Naive B cell (primary cell): Measurements from ENCODE around the gene DBNDD1. TPM values are rescaled to one million over a fixed set of nuclear protein-coding genes. Genes with fewer than 3 reads are reported as not detected.
A peak's percentile ranks its signal among the peaks of the same experiment; 100 is the strongest.
"Not testable (repeated sequence)": the region's sequence is repeated elsewhere in the genome, so short reads cannot be mapped to it uniquely, and the experiment has no call there.

ENCODE experiments used
- ATAC-seq, 2 donors: fragments of 150-1000 bp; cut with Tn5 transposase; 2 replicates each; pipeline ENCODE4 v1.10.0; 2021; ENCODE audit warnings: low read depth in 2 of 2, mild to moderate bottlenecking in 2 of 2, moderate library complexity in 2 of 2
- DNase-seq: peaks from one replicate; pipeline ENCODE4 v3.0.0; 2022
- H3K27ac Mint-ChIP-seq, 6 donors: one replicate each; pipeline ENCODE4 v1.8.0; 2020 to 2022; ENCODE audit warnings: mild to moderate bottlenecking in 6 of 6, mixed read lengths in 6 of 6, moderate library complexity in 5 of 6, inconsistent platforms in 2 of 6
- H3K27me3 Mint-ChIP-seq, 3 donors: one replicate each; pipeline ENCODE4 v1.8.0; 2021 to 2022; ENCODE audit warnings: mixed read lengths in 3 of 3, mild to moderate bottlenecking in 1 of 3
- H3K36me3 Mint-ChIP-seq, 2 donors: one replicate each; pipeline ENCODE4 v1.8.0; 2020 to 2022; ENCODE audit warnings: mixed read lengths in 2 of 2, inconsistent platforms in 1 of 2, mild to moderate bottlenecking in 1 of 2
- H3K4me1 Mint-ChIP-seq, 3 donors: one replicate each; pipeline ENCODE4 v1.8.0; 2020 to 2022; ENCODE audit warnings: mixed read lengths in 3 of 3, inconsistent platforms in 1 of 3, mild to moderate bottlenecking in 1 of 3, moderate library complexity in 1 of 3
- H3K4me3 Mint-ChIP-seq, 8 donors: one replicate each; pipeline ENCODE4 v1.8.0; 2020 to 2022; ENCODE audit warnings: mild to moderate bottlenecking in 8 of 8, mixed read lengths in 8 of 8, moderate library complexity in 8 of 8, inconsistent platforms in 2 of 8
- H3K9me3 Mint-ChIP-seq, 7 donors: one replicate each; pipeline ENCODE4 v1.8.0; 2020 to 2022; ENCODE audit warnings: mixed read lengths in 7 of 7, mild to moderate bottlenecking in 5 of 7, inconsistent platforms in 2 of 7, moderate library complexity in 1 of 7
- polyA plus RNA-seq, 6 donors: library from polyadenylated mRNA; unstranded; fragments of 300-500 nt; fragmentation: Illumina TruSeq; gene quantifications; one replicate each; pipeline ENCODE4 v1.2.3, GENCODE V29; 2021; ENCODE audit warnings: low read depth in 6 of 6

DBNDD1 gene
- polyA plus RNA-seq, 6 donors from 2014 or later = 48.9 to 149 (median 68.5) TPM

- Mint-ChIP-seq H3K4me3 (peak overlapping the region in 5 of 8 donors; percentile 5 to 51 (median 31)), H3K27ac (no peak overlapping the region)
Observed at GRCh38 chr16:90015586-90016338, 3.5 kb downstream of the DBNDD1 start.

GRCh38 chr16:90012991-90013745, 6.1 kb downstream of the DBNDD1 start:
- ATAC-seq = peak in 1 of 2 donors; percentile 55
- Mint-ChIP-seq H3K4me1 (peaks cover 41 to 78% (median 55%) of the 10 kb centered on the region in 3 donors), H3K4me3 (peak overlapping the region in 6 of 8 donors; percentile 18 to 84 (median 50)), H3K9me3 (no peaks in the 10 kb centered on the region), H3K27me3 (no peaks in the 10 kb centered on the region), H3K36me3 (peaks cover 0 to 6% of the 10 kb centered on the region in 2 donors), H3K27ac (peak overlapping the region in 2 of 6 donors; percentile 6 to 51)
- no peak for DNase-seq

More at GRCh38 chr16:90015586-90016338, 3.5 kb downstream of the DBNDD1 start:
- DNase-seq (no peak), ATAC-seq (no peak)
- H3K4me1 Mint-ChIP-seq = peaks cover 30 to 66% (median 39%) of the 10 kb centered on the region in 3 donors
- H3K36me3 Mint-ChIP-seq = peaks cover 0 to 6% of the 10 kb centered on the region in 2 donors
- no peaks in the 10 kb centered on the region for H3K27me3 Mint-ChIP-seq
- no peaks in the 10 kb centered on the region for H3K9me3 Mint-ChIP-seq

- no peak for DNase-seq
- peaks cover 0 to 6% of the 10 kb centered on the region in 2 donors for H3K36me3 Mint-ChIP-seq
- H3K9me3 Mint-ChIP-seq = no peaks in the 10 kb centered on the region
- H3K4me1 Mint-ChIP-seq = peaks cover 48 to 81% (median 60%) of the 10 kb centered on the region in 3 donors
- peak overlapping the region in 1 of 6 donors; percentile 61 for H3K27ac Mint-ChIP-seq
- H3K4me3 Mint-ChIP-seq = peak overlapping the region in 3 of 8 donors; percentile 12 to 69 (median 51)
- ATAC-seq = no peak
- H3K27me3 Mint-ChIP-seq = no peaks in the 10 kb centered on the region
Observed at GRCh38 chr16:90011908-90012501, 7.3 kb downstream of the DBNDD1 start.

- H3K27me3 Mint-ChIP-seq = no peaks in the 10 kb centered on the region
- no peak overlapping the region for H3K27ac Mint-ChIP-seq
- H3K9me3 Mint-ChIP-seq = no peaks in the 10 kb centered on the region
- ATAC-seq = no peak
- peaks cover 0 to 6% of the 10 kb centered on the region in 2 donors for H3K36me3 Mint-ChIP-seq
- H3K4me1 Mint-ChIP-seq = peaks cover 48 to 78% (median 60%) of the 10 kb centered on the region in 3 donors
- DNase-seq = no peak
- H3K4me3 Mint-ChIP-seq = peak overlapping the region in 1 of 8 donors; percentile 69
Observed at GRCh38 chr16:90011508-90011819, 7.8 kb downstream of the DBNDD1 start.

- DNase-seq (no peak), ATAC-seq (no peak)
- Mint-ChIP-seq H3K27ac (peak overlapping the region in 2 of 6 donors; percentile 63 to 70), H3K9me3 (no peaks in the 10 kb centered on the region), H3K4me3 (peak overlapping the region in 7 of 8 donors; percentile 30 to 94 (median 67)), H3K36me3 (peaks cover 0 to 6% of the 10 kb centered on the region in 2 donors), H3K27me3 (no peaks in the 10 kb centered on the region), H3K4me1 (peaks cover 47 to 75% (median 60%) of the 10 kb centered on the region in 3 donors)
Observed at GRCh38 chr16:90010676-90011507, 8.4 kb downstream of the DBNDD1 start.

GRCh38 chr16:90009172-90009899, 9.9 kb downstream of the DBNDD1 start:
- DNase-seq (no peak), ATAC-seq (peak in 1 of 2 donors; percentile 1)
- peak overlapping the region; percentile 78 to 94 (median 84) for H3K4me3 Mint-ChIP-seq
- peak overlapping the region; percentile 59 to 99 (median 96) for H3K27ac Mint-ChIP-seq
- no peaks in the 10 kb centered on the region for H3K36me3 Mint-ChIP-seq
- H3K27me3 Mint-ChIP-seq = no peaks in the 10 kb centered on the region
- H3K4me1 Mint-ChIP-seq = peaks cover 45 to 81% (median 57%) of the 10 kb centered on the region in 3 donors
- H3K9me3 Mint-ChIP-seq = no peaks in the 10 kb centered on the region

- H3K27me3 Mint-ChIP-seq = no peaks in the 10 kb centered on the region
- DNase-seq (peak; percentile 82), ATAC-seq (peak; percentile 89 to 96)
- H3K4me3 Mint-ChIP-seq = peak overlapping the region; percentile 78 to 94 (median 84)
- H3K36me3 Mint-ChIP-seq = no peaks in the 10 kb centered on the region
- peaks cover 44 to 79% (median 55%) of the 10 kb centered on the region in 3 donors for H3K4me1 Mint-ChIP-seq
- no peaks in the 10 kb centered on the region for H3K9me3 Mint-ChIP-seq
- peak overlapping the region; percentile 89 to 99 (median 96) for H3K27ac Mint-ChIP-seq
Observed at GRCh38 chr16:90008708-90009145, 10.5 kb downstream of the DBNDD1 start.

GRCh38 chr16:90007635-90008234, 11.5 kb downstream of the DBNDD1 start:
- DNase-seq = peak; percentile 72
- peak overlapping the region in 7 of 8 donors; percentile 52 to 87 (median 71) for H3K4me3 Mint-ChIP-seq
- not testable (repeated sequence) for H3K36me3 Mint-ChIP-seq, ATAC-seq, H3K27me3 Mint-ChIP-seq, H3K9me3 Mint-ChIP-seq
- peak overlapping the region; percentile 30 to 95 (median 67) for H3K27ac Mint-ChIP-seq
- peaks cover 37 to 69% (median 46%) of the 10 kb centered on the region in 3 donors for H3K4me1 Mint-ChIP-seq

- Mint-ChIP-seq H3K9me3 (no peaks in the 10 kb centered on the region), H3K27ac (peak overlapping the region in 4 of 6 donors; percentile 39 to 95 (median 67)), H3K36me3 (no peaks in the 10 kb centered on the region), H3K4me3 (peak overlapping the region in 7 of 8 donors; percentile 52 to 87 (median 60)), H3K27me3 (no peaks in the 10 kb centered on the region), H3K4me1 (peaks cover 40 to 69% (median 45%) of the 10 kb centered on the region in 3 donors)
- DNase-seq (no peak), ATAC-seq (no peak)
Observed at GRCh38 chr16:90007015-90007414, 12.2 kb downstream of the DBNDD1 start.

GRCh38 chr16:90005956-90006663, 13.1 kb downstream of the DBNDD1 start:
- no peak for DNase-seq
- no peak for ATAC-seq
- Mint-ChIP-seq H3K4me1 (peaks cover 40 to 72% (median 48%) of the 10 kb centered on the region in 3 donors), H3K9me3 (no peaks in the 10 kb centered on the region), H3K4me3 (no peak overlapping the region), H3K27ac (no peak overlapping the region), H3K36me3 (no peaks in the 10 kb centered on the region), H3K27me3 (no peaks in the 10 kb centered on the region)

GRCh38 chr16:90004577-90004976, 14.7 kb downstream of the DBNDD1 start:
- H3K27ac Mint-ChIP-seq = no peak overlapping the region
- peaks cover 41 to 57% (median 42%) of the 10 kb centered on the region in 3 donors for H3K4me1 Mint-ChIP-seq
- ATAC-seq (no peak), DNase-seq (no peak)
- no peaks in the 10 kb centered on the region for H3K27me3 Mint-ChIP-seq
- H3K36me3 Mint-ChIP-seq = peaks cover 0 to 8% of the 10 kb centered on the region in 2 donors
- H3K9me3 Mint-ChIP-seq = no peaks in the 10 kb centered on the region
- H3K4me3 Mint-ChIP-seq = peak overlapping the region in 1 of 8 donors; percentile 9
